GM23338 (cell line): Measurements from ENCODE around the gene TGFB1. TPM values are rescaled to one million over a fixed set of nuclear protein-coding genes. Genes with fewer than 3 reads are reported as not detected.

ENCODE experiments used
- ATAC-seq: fragments of 200-7000 bp; cut with Tn5 transposase; 3 replicates; pipeline ENCODE4 v1.9.1; 2020
- DNase-seq: peaks from one replicate; pipeline ENCODE4 v3.0.0-alpha.2; 2015; ENCODE audit warnings: low spot score
- H2AFZ ChIP-seq: fragments of 200-600 bp; sonication (generic); 2 replicates; pipeline ENCODE4 v1.8.0; 2016; ENCODE audit warnings: antibody characterized with exemption, mild to moderate bottlenecking, moderate library complexity
- H3F3A ChIP-seq: fragments of 200-600 bp; sonication (generic); replicated peaks from 2 replicates; pipeline ENCODE4 v1.8.0; 2017; ENCODE audit warnings: antibody characterized with exemption, mixed run types, low read depth
- H3K27ac ChIP-seq: fragments of 200-600 bp; sonication (generic); 2 replicates; pipeline ENCODE4 v1.6.1; 2016; ENCODE audit warnings: low read depth
- H3K27me3 ChIP-seq: fragments of 200-600 bp; sonication (generic); 2 replicates; pipeline ENCODE4 v1.8.0; 2016; ENCODE audit warnings: mild to moderate bottlenecking, mixed run types, moderate library complexity; ENCODE audit not compliant: insufficient read depth
- H3K36me3 ChIP-seq: fragments of 200-600 bp; sonication (generic); 2 replicates; pipeline ENCODE4 v1.8.0; 2016; ENCODE audit warnings: mild to moderate bottlenecking; ENCODE audit not compliant: insufficient read depth
- H3K4me1 ChIP-seq: fragments of 200-600 bp; sonication (generic); 2 replicates; pipeline ENCODE4 v1.8.0; 2016; ENCODE audit warnings: mild to moderate bottlenecking, moderate library complexity; ENCODE audit not compliant: insufficient read depth
- H3K4me2 ChIP-seq: fragments of 200-600 bp; sonication (generic); 2 replicates; pipeline ENCODE4 v1.7.1; 2017; ENCODE audit warnings: mixed run types
- H3K4me3 ChIP-seq: fragments of 200-600 bp; sonication (generic); 2 replicates; pipeline ENCODE4 v1.6.1; 2016; ENCODE audit warnings: mixed run types
- H3K79me2 ChIP-seq: fragments of 200-600 bp; sonication (generic); replicated peaks from 2 replicates; pipeline ENCODE4 v1.8.0; 2017; ENCODE audit warnings: mild to moderate bottlenecking; ENCODE audit not compliant: insufficient read depth
- H3K9me2 ChIP-seq: fragments of 200-600 bp; sonication (generic); 2 replicates; pipeline ENCODE4 v1.8.0; 2017; ENCODE audit not compliant: insufficient read depth
- H4K20me1 ChIP-seq: fragments of 200-600 bp; sonication (generic); replicated peaks from 2 replicates; pipeline ENCODE4 v1.8.0; 2017; ENCODE audit warnings: mild to moderate bottlenecking; ENCODE audit not compliant: insufficient read depth
- H3K27ac Mint-ChIP-seq: 2 replicates; pipeline ENCODE4 v1.8.0; 2020; ENCODE audit warnings: inconsistent platforms, mild to moderate bottlenecking, moderate library complexity, mixed read lengths
- H3K27me3 Mint-ChIP-seq: 3 replicates; pipeline ENCODE4 v1.8.0; 2022; ENCODE audit warnings: low read depth, mild to moderate bottlenecking, moderate library complexity, mixed read lengths, inconsistent platforms; ENCODE audit not compliant: insufficient read depth, poor library complexity
- H3K36me3 Mint-ChIP-seq: 3 replicates; pipeline ENCODE4 v1.8.0; 2021; ENCODE audit warnings: low read depth, mild to moderate bottlenecking, inconsistent platforms, moderate library complexity, mixed read lengths
- H3K4me1 Mint-ChIP-seq: 3 replicates; pipeline ENCODE4 v1.8.0; 2020; ENCODE audit warnings: mild to moderate bottlenecking, inconsistent platforms, mixed read lengths
- H3K4me3 Mint-ChIP-seq: 3 replicates; pipeline ENCODE4 v1.8.0; 2021; ENCODE audit warnings: moderate library complexity, mild to moderate bottlenecking, inconsistent platforms, mixed read lengths
- H3K9me3 Mint-ChIP-seq: 3 replicates; pipeline ENCODE4 v1.8.0; 2020; ENCODE audit warnings: moderate library complexity, mild to moderate bottlenecking, inconsistent platforms, mixed read lengths
- CREB1 ChIP-seq: fragments of 250-450 bp; sonication (Bioruptor Pico); IDR thresholded peaks from 2 replicates; pipeline ENCODE4 v1.5.0; 2020; ENCODE audit warnings: low read depth, mild to moderate bottlenecking, moderate library complexity
- CTCF ChIP-seq, 2 experiments: fragments of 200-600 bp in 1 of 2; sonication (generic) in 1 of 2; conservative IDR thresholded peaks; 2 replicates each; pipeline versions ENCODE4 v1.5.1 to v1.6.1; 2016 to 2017; ENCODE audit warnings: antibody characterized with exemption in 2 of 2, low read depth in 2 of 2, mild to moderate bottlenecking in 2 of 2, moderate library complexity in 1 of 2
- ETS1 ChIP-seq: IDR thresholded peaks from 2 replicates; pipeline ENCODE4 v1.6.1; 2016; ENCODE audit warnings: antibody characterized with exemption
- EZH2phosphoT487 ChIP-seq: fragments of 200-600 bp; sonication (generic); IDR thresholded peaks from one replicate; pipeline ENCODE4 v1.8.1; 2018; ENCODE audit warnings: antibody characterized with exemption; ENCODE audit not compliant: unreplicated experiment
- NANOG ChIP-seq: IDR thresholded peaks from 2 replicates; pipeline ENCODE4 v1.6.1; 2016; ENCODE audit warnings: antibody characterized with exemption, borderline replicate concordance
- STAT1 ChIP-seq: IDR thresholded peaks from one replicate; pipeline ENCODE4 v1.6.1; 2016; ENCODE audit warnings: antibody characterized with exemption; ENCODE audit not compliant: unreplicated experiment
- ZNF114 ChIP-seq: fragments of 250-450 bp; sonication (Bioruptor Pico); IDR thresholded peaks from 2 replicates; pipeline ENCODE4 v1.5.0; 2020; ENCODE audit warnings: mild to moderate bottlenecking, moderate library complexity
- ZNF331 ChIP-seq: fragments of 250-450 bp; sonication (Bioruptor Pico); IDR thresholded peaks from 2 replicates; pipeline ENCODE4 v1.5.0; 2020; ENCODE audit warnings: low read depth, mild to moderate bottlenecking, moderate library complexity
- polyA plus RNA-seq: library from polyadenylated mRNA; unstranded; fragments of >200 nt; fragmentation: Nextera tagmentation; extraction: Ambion mirVana; gene quantifications from 2 replicates; pipeline ENCODE4 v1.2.1, GENCODE V29; 2016
- total RNA-seq: library from RNA; depleted of rRNA; stranded (reverse); fragments of >200 nt; shearing (Covaris generic); gene quantifications from 2 replicates; pipeline ENCODE4 v1.2.3, GENCODE V29; 2014

The TGFB1 gene
- total and polyA plus RNA-seq, 2 experiments from 2014 or later = 0.99 to 7.9 TPM

- peaks cover 20% of the 10 kb centered on the region for H3F3A ChIP-seq
- DNase-seq (no peak), ATAC-seq (no peak)
- Mint-ChIP-seq H3K27me3 (peaks cover 35% of the 10 kb centered on the region), H3K9me3 (no peaks in the 10 kb centered on the region; the same call in 2 of the 3 replicates), H3K4me1 (peaks cover 54% of the 10 kb centered on the region), H3K4me3 (peak overlapping the region; percentile 53), H3K36me3 (peaks cover under 1% of the 10 kb centered on the region; the same call in 2 of the 3 replicates), H3K27ac (peak overlapping the region; percentile 68)
- H3K27ac ChIP-seq = no peak overlapping the region
- no peaks in the 10 kb centered on the region for H3K36me3 ChIP-seq
- peak overlapping the region; percentile 90; the same call in 1 of the 2 replicates for H3K4me2 ChIP-seq
- peaks cover 46% of the 10 kb centered on the region for H3K4me1 ChIP-seq
- no peak overlapping the region for H2AFZ ChIP-seq
- no peaks in the 10 kb centered on the region for H4K20me1 ChIP-seq
- no peak overlapping the region for H3K4me3 ChIP-seq
- no peaks in the 10 kb centered on the region for H3K79me2 ChIP-seq
- TF ChIP-seq CREB1 (CRISPR knock-in tag) (no peak), CTCF (conservative IDR thresholded peaks at IDR 0.05; ENCODE audit: low read depth in 2 of 2) (no peak), ZNF114 (CRISPR knock-in tag) (no peak), ZNF331 (CRISPR knock-in tag) (no peak), EZH2phosphoT487 (no peak), STAT1 (no peak), NANOG (no peak)
- no peaks in the 10 kb centered on the region for H3K9me2 ChIP-seq
- peaks cover 10% of the 10 kb centered on the region for H3K27me3 ChIP-seq
These were observed 25.4 kb downstream of the TGFB1 start for GRCh38 chr19:41328157-41328841.

GRCh38 chr19:41327576-41328156 is 26.1 kb downstream of the TGFB1 start:
- H3K27me3 ChIP-seq = peaks cover 10% of the 10 kb centered on the region
- H3K36me3 Mint-ChIP-seq = peaks cover 7% of the 10 kb centered on the region
- H3K36me3 ChIP-seq = no peaks in the 10 kb centered on the region
- H2AFZ ChIP-seq = 0 out of 2 replicates have a peak overlapping the region, but pooled peaks have one; percentile 72
- no peaks in the 10 kb centered on the region for H3K9me2 ChIP-seq
- H3K4me3 ChIP-seq = peak overlapping the region; percentile 52
- DNase-seq = peak; percentile 67
- peaks cover 20% of the 10 kb centered on the region for H3F3A ChIP-seq
- ATAC-seq = peak; percentile 19
- no peaks in the 10 kb centered on the region for H4K20me1 ChIP-seq
- peaks cover 40% of the 10 kb centered on the region for H3K27me3 Mint-ChIP-seq
- H3K4me2 ChIP-seq = peak overlapping the region; percentile 90
- H3K9me3 Mint-ChIP-seq = peaks cover 3% of the 10 kb centered on the region; the same call in 2 of the 3 replicates
- no peaks in the 10 kb centered on the region for H3K79me2 ChIP-seq
- H3K27ac Mint-ChIP-seq = peak overlapping the region; percentile 68
- H3K4me1 ChIP-seq = peaks cover 53% of the 10 kb centered on the region
- peaks cover 60% of the 10 kb centered on the region for H3K4me1 Mint-ChIP-seq
- TF ChIP-seq ZNF114 (CRISPR knock-in tag) (no peak), ETS1 (0 out of 2 replicates have a peak, but pooled peaks have one; percentile 54)
- no peak overlapping the region for H3K27ac ChIP-seq
- peak overlapping the region; percentile 53 for H3K4me3 Mint-ChIP-seq
